Activated CD4-positive, alpha-beta T cell treated with anti-CD3 and anti-CD28 coated beads for 48 hours (primary cell): ENCODE data around the gene ZNF236.
"Not testable (repeated sequence)": the region's sequence is repeated elsewhere in the genome, so short reads cannot be mapped to it uniquely, and the experiment has no call there.

ENCODE experiments used
- DNase-seq: peaks from one replicate; pipeline ENCODE4 v3.0.0-alpha.2; 2020

The ZNF236 gene

GRCh38 chr18:77012806-77013541 lies 190.6 kb downstream of the ZNF236 start:
- DNase-seq, result no peak

GRCh38 chr18:77013811-77014521 lies 191.6 kb downstream of the ZNF236 start:
- DNase-seq, result no peak

- DNase-seq, result no peak
Measured at GRCh38 chr18:77014538-77014937, 192.2 kb downstream of the ZNF236 start.

GRCh38 chr18:77015169-77015568 lies 192.8 kb downstream of the ZNF236 start:
- DNase-seq, result no peak

- no peak for DNase-seq
Measured at GRCh38 chr18:77015771-77016710, 193.7 kb downstream of the ZNF236 start.

- DNase-seq, result no peak
Measured at GRCh38 chr18:77016936-77017335, 194.6 kb downstream of the ZNF236 start.

GRCh38 chr18:77017355-77017754 lies 195.0 kb downstream of the ZNF236 start:
- no peak for DNase-seq

- not testable (repeated sequence) for DNase-seq
Measured at GRCh38 chr18:77018650-77019049, 196.3 kb downstream of the ZNF236 start.

GRCh38 chr18:77019641-77020040 lies 197.3 kb downstream of the ZNF236 start:
- no peak for DNase-seq
